ENCODE results near the gene CYP19A1. TPM values are rescaled to one million over a fixed set of nuclear protein-coding genes. Genes with fewer than 3 reads are reported as not detected.

CYP19A1 gene
- total and polyA plus RNA-seq, 2 donors (not counting 1 experiment from before 2014, with no cell fraction given): not detected

DNA sequence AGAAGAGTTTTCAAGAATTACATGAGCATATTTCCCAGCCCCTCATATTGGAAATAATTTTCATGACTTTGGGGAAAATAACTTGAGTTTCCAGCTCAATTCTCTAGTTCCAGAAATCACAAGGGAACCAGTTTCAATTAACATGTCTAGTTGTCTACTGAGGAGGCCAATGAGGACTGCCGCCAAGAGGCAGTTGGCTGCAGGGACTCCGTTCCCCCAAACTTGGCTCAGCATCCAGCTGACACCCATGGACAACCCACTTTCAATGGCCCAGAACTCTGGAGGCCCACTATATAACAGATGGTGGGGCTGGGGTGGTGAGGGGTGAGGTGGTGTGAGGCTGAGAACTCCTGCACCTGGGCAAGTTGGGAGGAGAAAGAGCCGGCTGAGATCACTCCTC lies 157.2 kb downstream of the CYP19A1 start:
- DNase-seq (no peak), ATAC-seq (ENCODE audit: low read depth) (no peak)
- intact Hi-C loops (cut with micrococcal nuclease): no loop called here
- Histone ChIP-seq H4K20me1 (ENCODE audit: control insufficient read depth, insufficient read depth, low read length, poor library complexity, severe bottlenecking) (no peaks in the 10 kb centered on the region), H3K4me2 (replicated peaks; ENCODE audit: low read depth, low read length, poor library complexity, severe bottlenecking) (no peak overlapping the region), H3K4me3 (ENCODE audit: control extremely low read depth in 1 of 5, extremely low read depth in 1 of 5, insufficient read depth in 1 of 5, low read depth in 2 of 5, low read length in 4 of 5) (no peak overlapping the region), H3K9me3 (ENCODE audit: control extremely low read depth in 1 of 3, control insufficient read depth in 2 of 3, insufficient read depth in 1 of 3, low read length in 2 of 3) (no peaks in the 10 kb centered on the region), H3K36me3 (replicated peaks in 1 of 2; ENCODE audit: control extremely low read depth in 1 of 2, control insufficient read depth in 1 of 2, extremely low read depth in 1 of 2, insufficient read depth in 2 of 2, low read length in 1 of 2) (no peaks in the 10 kb centered on the region), H3K4me1 (ENCODE audit: control insufficient read depth in 2 of 2, insufficient read depth in 2 of 2, low read length in 2 of 2) (no peaks in the 10 kb centered on the region), H3K27me3 (replicated peaks in 1 of 4; ENCODE audit: control extremely low read depth in 1 of 4, control insufficient read depth in 3 of 4, insufficient read depth in 4 of 4, low read length in 3 of 4) (peaks cover 0 to 3% (median 0%) of the 10 kb centered on the region in 4 experiments), H2AFZ (ENCODE audit: insufficient read depth, low read depth, low read length, poor library complexity, severe bottlenecking) (no peak overlapping the region), H3K9ac (ENCODE audit: low read length) (no peak overlapping the region), H3K79me2 (ENCODE audit: control insufficient read depth, insufficient read depth, low read length) (no peaks in the 10 kb centered on the region), H3K27ac (ENCODE audit: low read length in 2 of 2) (no peak overlapping the region)
- 86% methylated on average over 1 of the region's 3 CpGs for WGBS (ENCODE audit: insufficient coverage)
- Mint-ChIP-seq H3K9me3 (ENCODE audit: insufficient read depth) (no peaks in the 10 kb centered on the region), H3K4me1 (no peaks in the 10 kb centered on the region), H3K27me3 (peaks cover 22% of the 10 kb centered on the region), H3K27ac (no peak overlapping the region), H3K4me3 (no peak overlapping the region)
- CTCF ChIA-PET: interaction anchor here (2.2 kb wide), 1 partner anchor 12 kb away, joined by 15 read pairs; no protein-coding TSS in a partner anchor
- POLR2A ChIA-PET: no interaction called here
- TF ChIP-seq, protein P1, sequence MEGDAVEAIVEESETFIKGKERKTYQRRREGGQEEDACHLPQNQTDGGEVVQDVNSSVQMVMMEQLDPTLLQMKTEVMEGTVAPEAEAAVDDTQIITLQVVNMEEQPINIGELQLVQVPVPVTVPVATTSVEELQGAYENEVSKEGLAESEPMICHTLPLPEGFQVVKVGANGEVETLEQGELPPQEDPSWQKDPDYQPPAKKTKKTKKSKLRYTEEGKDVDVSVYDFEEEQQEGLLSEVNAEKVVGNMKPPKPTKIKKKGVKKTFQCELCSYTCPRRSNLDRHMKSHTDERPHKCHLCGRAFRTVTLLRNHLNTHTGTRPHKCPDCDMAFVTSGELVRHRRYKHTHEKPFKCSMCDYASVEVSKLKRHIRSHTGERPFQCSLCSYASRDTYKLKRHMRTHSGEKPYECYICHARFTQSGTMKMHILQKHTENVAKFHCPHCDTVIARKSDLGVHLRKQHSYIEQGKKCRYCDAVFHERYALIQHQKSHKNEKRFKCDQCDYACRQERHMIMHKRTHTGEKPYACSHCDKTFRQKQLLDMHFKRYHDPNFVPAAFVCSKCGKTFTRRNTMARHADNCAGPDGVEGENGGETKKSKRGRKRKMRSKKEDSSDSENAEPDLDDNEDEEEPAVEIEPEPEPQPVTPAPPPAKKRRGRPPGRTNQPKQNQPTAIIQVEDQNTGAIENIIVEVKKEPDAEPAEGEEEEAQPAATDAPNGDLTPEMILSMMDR (IDR thresholded peaks at IDR 0.05): no peak
- TF ChIP-seq EZH2 (IDR thresholded peaks at IDR 0.05; ENCODE audit: borderline replicate concordance, insufficient read depth, low read depth, low read length, poor library complexity, severe bottlenecking): no peak

DNA sequence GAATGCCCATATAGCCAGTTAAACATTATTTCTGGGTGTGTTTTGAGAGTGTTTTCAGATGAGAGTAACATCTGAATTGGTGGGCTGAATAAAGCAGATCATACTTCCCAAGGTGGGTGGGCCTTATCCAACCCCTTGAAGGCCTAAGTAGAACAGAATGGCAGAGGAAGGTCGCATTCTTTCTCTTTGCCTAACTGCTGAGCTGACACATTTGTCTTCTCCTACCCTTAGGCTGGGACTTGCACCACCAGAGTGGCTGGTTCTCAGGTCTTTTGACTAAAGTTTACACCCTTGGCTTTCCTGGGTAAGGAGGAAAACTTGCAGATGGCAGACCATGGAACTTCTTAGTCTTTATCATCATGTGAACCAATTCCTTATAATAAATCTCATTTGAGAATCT lies 157.9 kb downstream of the CYP19A1 start:
- no peak overlapping the region for H3K4me3 ChIP-seq (ENCODE audit: control extremely low read depth in 1 of 5, extremely low read depth in 1 of 5, insufficient read depth in 1 of 5, low read depth in 2 of 5, low read length in 4 of 5)
- no peak overlapping the region for H3K4me3 Mint-ChIP-seq
- no peaks in the 10 kb centered on the region for H3K79me2 ChIP-seq (ENCODE audit: control insufficient read depth, insufficient read depth, low read length)
- H3K4me2 ChIP-seq (replicated peaks; ENCODE audit: low read depth, low read length, poor library complexity, severe bottlenecking): no peak overlapping the region
- H3K27me3 ChIP-seq (replicated peaks in 1 of 4; ENCODE audit: control extremely low read depth in 1 of 4, control insufficient read depth in 3 of 4, insufficient read depth in 4 of 4, low read length in 3 of 4): peaks cover 0 to 3% (median 0%) of the 10 kb centered on the region in 4 experiments
- no peaks in the 10 kb centered on the region for H3K9me3 Mint-ChIP-seq (ENCODE audit: insufficient read depth)
- no peak overlapping the region for H3K27ac ChIP-seq (ENCODE audit: low read length in 2 of 2)
- H3K9ac ChIP-seq (ENCODE audit: low read length): no peak overlapping the region
- TF ChIP-seq EZH2 (IDR thresholded peaks at IDR 0.05; ENCODE audit: borderline replicate concordance, insufficient read depth, low read depth, low read length, poor library complexity, severe bottlenecking): no peak
- TF ChIP-seq, protein P1 (IDR thresholded peaks at IDR 0.05): no peak
- H3K9me3 ChIP-seq (ENCODE audit: control extremely low read depth in 1 of 3, control insufficient read depth in 2 of 3, insufficient read depth in 1 of 3, low read length in 2 of 3): no peaks in the 10 kb centered on the region
- no peaks in the 10 kb centered on the region for H3K4me1 Mint-ChIP-seq
- WGBS (ENCODE audit: insufficient coverage): 80% methylated on average over 1 of the region's 1 CpG
- CTCF ChIA-PET: no interaction called here
- H4K20me1 ChIP-seq (ENCODE audit: control insufficient read depth, insufficient read depth, low read length, poor library complexity, severe bottlenecking): no peaks in the 10 kb centered on the region
- no peaks in the 10 kb centered on the region for H3K36me3 ChIP-seq (replicated peaks in 1 of 2; ENCODE audit: control extremely low read depth in 1 of 2, control insufficient read depth in 1 of 2, extremely low read depth in 1 of 2, insufficient read depth in 2 of 2, low read length in 1 of 2)
- no peaks in the 10 kb centered on the region for H3K4me1 ChIP-seq (ENCODE audit: control insufficient read depth in 2 of 2, insufficient read depth in 2 of 2, low read length in 2 of 2)
- H2AFZ ChIP-seq (ENCODE audit: insufficient read depth, low read depth, low read length, poor library complexity, severe bottlenecking): no peak overlapping the region
- peaks cover 22% of the 10 kb centered on the region for H3K27me3 Mint-ChIP-seq
- DNase-seq: no peak
- no peak overlapping the region for H3K27ac Mint-ChIP-seq
- POLR2A ChIA-PET: no interaction called here
- ATAC-seq (ENCODE audit: low read depth): no peak
- intact Hi-C loops (cut with micrococcal nuclease): no loop called here
